ENCODE data around the gene TADA2A.

The TADA2A gene

GRCh38 chr17:37519251-37519985 is 112.7 kb downstream of the TADA2A start:
- no peak overlapping the region for H3K4me3 ChIP-seq (replicated peaks; ENCODE audit: low read depth, low read length)
- no peak for TF ChIP-seq CTCF (IDR thresholded peaks at IDR 0.05; ENCODE audit: insufficient read depth, low read length, poor library complexity, severe bottlenecking)
- no peaks in the 10 kb centered on the region for H3K27me3 ChIP-seq (replicated peaks; ENCODE audit: control insufficient read depth, insufficient read depth, low read length)
- H3K36me3 ChIP-seq (ENCODE audit: control insufficient read depth, insufficient read depth, low read length), result peaks cover 25% of the 10 kb centered on the region
- no peak for DNase-seq (ENCODE audit: extremely low read depth, insufficient read length)

GRCh38 chr17:37520174-37520573 is 113.5 kb downstream of the TADA2A start:
- no peak overlapping the region for H3K4me3 ChIP-seq (replicated peaks; ENCODE audit: low read depth, low read length)
- TF ChIP-seq CTCF (IDR thresholded peaks at IDR 0.05; ENCODE audit: insufficient read depth, low read length, poor library complexity, severe bottlenecking), result no peak
- no peaks in the 10 kb centered on the region for H3K27me3 ChIP-seq (replicated peaks; ENCODE audit: control insufficient read depth, insufficient read depth, low read length)
- H3K36me3 ChIP-seq (ENCODE audit: control insufficient read depth, insufficient read depth, low read length), result peaks cover 26% of the 10 kb centered on the region
- no peak for DNase-seq (ENCODE audit: extremely low read depth, insufficient read length)

- Histone ChIP-seq H3K4me3 (replicated peaks; ENCODE audit: low read depth, low read length) (no peak overlapping the region), H3K36me3 (ENCODE audit: control insufficient read depth, insufficient read depth, low read length) (peaks cover 30% of the 10 kb centered on the region), H3K27me3 (replicated peaks; ENCODE audit: control insufficient read depth, insufficient read depth, low read length) (no peaks in the 10 kb centered on the region)
- DNase-seq (ENCODE audit: extremely low read depth, insufficient read length), result no peak
- TF ChIP-seq CTCF (IDR thresholded peaks at IDR 0.05; ENCODE audit: insufficient read depth, low read length, poor library complexity, severe bottlenecking), result no peak
These were observed 115.1 kb downstream of the TADA2A start for GRCh38 chr17:37521821-37522220.

GRCh38 chr17:37523715-37524219 is 117.1 kb downstream of the TADA2A start:
- no peak for TF ChIP-seq CTCF (IDR thresholded peaks at IDR 0.05; ENCODE audit: insufficient read depth, low read length, poor library complexity, severe bottlenecking)
- H3K36me3 ChIP-seq (ENCODE audit: control insufficient read depth, insufficient read depth, low read length), result peaks cover 25% of the 10 kb centered on the region
- H3K27me3 ChIP-seq (replicated peaks; ENCODE audit: control insufficient read depth, insufficient read depth, low read length), result no peaks in the 10 kb centered on the region
- no peak overlapping the region for H3K4me3 ChIP-seq (replicated peaks; ENCODE audit: low read depth, low read length)
- no peak for DNase-seq (ENCODE audit: extremely low read depth, insufficient read length)

- H3K36me3 ChIP-seq (ENCODE audit: control insufficient read depth, insufficient read depth, low read length), result peaks cover 22% of the 10 kb centered on the region
- peak; percentile 62 for TF ChIP-seq CTCF (IDR thresholded peaks at IDR 0.05; ENCODE audit: insufficient read depth, low read length, poor library complexity, severe bottlenecking)
These were observed 120.7 kb downstream of the TADA2A start for GRCh38 chr17:37527249-37527851.

More at GRCh38 chr17:37527249-37527851, 120.7 kb downstream of the TADA2A start:
- H3K4me3 ChIP-seq (replicated peaks; ENCODE audit: low read depth, low read length), result no peak overlapping the region
- no peaks in the 10 kb centered on the region for H3K27me3 ChIP-seq (replicated peaks; ENCODE audit: control insufficient read depth, insufficient read depth, low read length)
- no peak for DNase-seq (ENCODE audit: extremely low read depth, insufficient read length)

Measured in GM06990 (cell line).